BJ (cell line): ENCODE data around the gene DHRS3. TPM values are rescaled to one million over a fixed set of nuclear protein-coding genes. Genes with fewer than 3 reads are reported as not detected.

Experiments used
- CTCF ChIA-PET: fragments of 350-600 bp; formaldehyde crosslinking; extraction: SDS; loops from one replicate; lab custom pipeline; 2021; ENCODE audit warnings: antibody characterized with exemption, inconsistent platforms; lab: Yijun Ruan, JAX
- POLR2A ChIA-PET: fragments of 300-600 bp; sonication (Branson Sonifier 250); formaldehyde crosslinking; extraction: SDS; loops from one replicate; lab custom pipeline; 2021; ENCODE audit warnings: antibody characterized with exemption; lab: Charles Lee
- DNase-seq: peaks from one replicate; pipeline ENCODE4 v3.0.0-alpha.2; 2011; ENCODE audit warnings: low read depth
- H3K27me3 ChIP-seq: 2 replicates; pipeline ENCODE4 v1.6.0; 2011; ENCODE audit warnings: low read length; ENCODE audit not compliant: control insufficient read depth, insufficient read depth
- H3K36me3 ChIP-seq: 2 replicates; pipeline ENCODE4 v1.5.1; 2011; ENCODE audit warnings: low read length; ENCODE audit not compliant: control insufficient read depth, insufficient read depth
- H3K4me3 ChIP-seq: 2 replicates; pipeline ENCODE4 v1.5.1; 2011; ENCODE audit warnings: low read depth, mild to moderate bottlenecking, control low read depth, low read length
- CTCF ChIP-seq: IDR thresholded peaks from 2 replicates; pipeline ENCODE4 v1.5.1; 2011; ENCODE audit warnings: low read depth, mild to moderate bottlenecking, control low read depth, inconsistent platforms, low read length, moderate library complexity; ENCODE audit not compliant: insufficient read depth
- polyA plus RNA-seq: library from polyadenylated mRNA; depleted of rRNA; stranded (reverse); fragments of >200 nt; gene quantifications from 2 replicates; pipeline ENCODE4 v1.2.3, GENCODE V29; 2011

The DHRS3 gene
- polyA plus RNA-seq, 1 experiment, result 224 TPM

DNA sequence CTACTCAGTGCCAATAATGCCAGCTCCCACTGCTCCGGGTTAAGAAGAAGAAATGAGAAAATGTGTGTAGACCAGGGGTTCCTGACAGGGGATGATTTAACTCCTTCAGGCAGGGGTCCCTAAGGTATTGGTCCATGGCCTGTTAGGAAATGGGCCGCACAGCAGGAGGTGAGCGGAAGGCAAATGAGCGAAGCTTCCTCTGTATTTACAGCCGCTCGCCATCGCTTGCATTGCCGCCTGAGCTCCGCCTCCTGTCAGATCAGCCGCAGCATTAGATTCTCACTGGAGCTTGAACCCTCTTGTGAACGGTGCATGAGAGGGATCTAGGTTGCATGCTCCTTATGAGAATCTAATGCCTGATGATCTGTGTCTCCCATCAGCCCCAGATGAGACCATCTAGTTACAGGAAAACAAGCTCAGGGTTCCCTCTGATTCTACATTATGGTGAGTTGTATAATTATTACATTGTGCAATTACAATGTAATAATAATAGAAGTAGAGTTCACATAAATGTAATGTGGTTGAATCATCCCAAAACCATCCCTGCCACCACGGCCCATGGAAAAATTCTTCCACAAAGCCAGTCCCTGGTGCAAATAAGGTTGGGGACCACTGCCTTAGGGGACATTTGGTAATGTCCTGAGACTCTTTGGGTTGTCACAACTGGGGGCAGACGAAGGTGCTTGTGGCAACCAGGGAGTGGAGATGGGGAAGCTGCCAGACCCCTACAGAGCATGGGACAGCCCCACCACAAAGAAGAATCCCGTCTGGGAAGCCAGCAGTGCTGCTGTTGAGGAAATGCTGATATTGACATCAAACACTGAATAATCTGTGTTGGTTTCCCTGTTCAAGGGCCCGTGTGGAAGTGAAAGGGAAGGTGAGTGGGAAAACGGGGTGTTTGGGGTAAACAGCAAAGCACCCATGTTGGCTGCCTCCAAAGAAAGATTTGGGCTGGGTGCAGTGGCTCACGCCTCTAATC, 60.8 kb downstream of the DHRS3 start:
- ChIA-PET POLR2A (interaction anchor here (0.8 to 1.5 kb wide), 3 partner anchors 39 to 79 kb away, joined by 3 to 5 read pairs (median 3); no protein-coding TSS in a partner anchor), CTCF (interaction anchor here (0.8 to 1.9 kb wide), 5 partner anchors 8 to 243 kb away, joined by 3 to 6 read pairs (median 3); partner anchors contain the start of gene DHRS3)
- Histone ChIP-seq H3K27me3 (no peaks in the 10 kb centered on the region), H3K36me3 (no peaks in the 10 kb centered on the region), H3K4me3 (no peak overlapping the region)
- no peak for DNase-seq
- no peak for TF ChIP-seq CTCF

DNA sequence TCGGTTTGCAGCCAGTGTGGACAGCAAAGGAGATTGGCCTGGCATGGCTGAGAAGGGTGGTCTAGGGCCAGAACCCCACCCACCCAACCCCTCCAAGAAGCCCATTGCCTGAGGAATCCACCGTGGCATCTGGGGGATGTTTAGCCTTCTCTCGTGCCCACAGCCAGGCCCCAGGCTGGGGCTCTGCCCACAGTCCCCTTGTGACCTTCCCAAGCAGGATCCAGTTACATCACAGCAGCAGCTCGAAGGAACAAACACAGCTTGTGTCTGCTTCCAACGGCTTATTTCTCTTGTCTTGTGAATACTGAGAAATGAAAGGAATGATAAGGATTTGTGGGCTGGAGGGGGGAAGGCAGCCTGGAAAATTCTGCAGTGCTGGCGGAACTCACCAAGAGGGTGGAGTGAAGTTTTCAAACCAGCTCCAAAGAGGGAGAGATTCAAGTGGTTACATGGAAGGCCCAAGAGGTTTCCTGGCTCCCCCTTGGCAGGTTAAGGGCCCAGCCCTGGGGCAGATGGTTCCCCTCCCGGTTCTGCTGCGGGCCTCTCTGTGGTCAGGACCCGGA, 61.6 kb downstream of the DHRS3 start:
- H3K4me3 ChIP-seq, result no peak overlapping the region

GRCh38 chr1:12555411-12556367, 62.3 kb downstream of the DHRS3 start:
- CTCF ChIA-PET, result interaction anchor here (0.6 to 1.9 kb wide), 4 partner anchors 32 to 241 kb away, joined by 3 to 6 read pairs (median 4); partner anchors contain the start of gene DHRS3
- TF ChIP-seq CTCF, result no peak

More for the DNA sequence above, 61.6 kb downstream of the DHRS3 start:
- POLR2A ChIA-PET, result interaction anchor here (0.6 to 1.5 kb wide), 6 partner anchors 10 to 79 kb away, joined by 3 to 5 read pairs (median 3); no protein-coding TSS in a partner anchor
- H3K27me3 ChIP-seq, result no peaks in the 10 kb centered on the region
- no peaks in the 10 kb centered on the region for H3K36me3 ChIP-seq
- TF ChIP-seq CTCF, result no peak
- DNase-seq, result peak; percentile 94
- CTCF ChIA-PET, result interaction anchor here (0.8 to 1.9 kb wide), 4 partner anchors 38 to 242 kb away, joined by 3 to 6 read pairs (median 4); partner anchors contain the start of gene DHRS3

DNA sequence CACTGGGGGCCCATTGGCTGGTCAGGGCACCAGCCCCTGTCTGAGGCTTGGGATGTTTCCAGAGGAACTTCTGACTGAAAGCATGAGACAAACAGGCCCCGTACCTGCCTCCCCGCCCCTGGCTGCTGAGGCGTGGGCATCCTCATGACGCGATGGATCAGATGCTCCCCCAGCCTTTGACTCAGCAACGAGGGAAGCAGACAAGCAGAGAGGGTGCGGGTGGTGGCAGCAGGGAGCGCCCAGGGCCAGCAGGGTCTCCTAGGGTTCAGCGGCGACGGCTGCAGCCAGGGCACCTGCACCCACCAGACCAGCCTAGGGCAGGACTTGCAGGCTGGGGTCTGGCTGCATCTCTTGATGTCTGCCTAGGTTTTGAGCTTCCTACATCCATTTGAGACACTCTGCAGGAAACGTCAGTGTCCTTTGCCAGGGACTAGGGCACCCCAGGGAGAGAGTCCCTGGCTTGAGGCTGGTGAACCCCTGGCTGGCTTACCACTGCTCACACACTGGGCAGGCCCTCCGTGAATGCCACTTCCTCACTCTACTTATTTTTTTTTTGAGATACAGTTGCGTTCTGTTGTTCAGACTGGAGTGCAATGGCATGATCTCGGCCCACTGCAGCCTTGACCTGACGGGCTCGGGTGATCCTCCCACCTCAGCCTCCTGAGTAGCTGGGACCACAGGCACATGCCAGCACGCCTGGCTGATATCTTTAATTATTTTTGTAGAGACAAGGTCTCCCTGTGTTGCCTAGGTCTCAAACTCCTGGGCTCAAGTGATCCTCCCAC, 63.3 kb downstream of the DHRS3 start:
- no peak overlapping the region for H3K4me3 ChIP-seq
- TF ChIP-seq CTCF, result no peak
- no peaks in the 10 kb centered on the region for H3K36me3 ChIP-seq
- DNase-seq, result no peak
- ChIA-PET POLR2A (no interaction called here), CTCF (interaction anchor here (0.6 kb wide), 1 partner anchor 31 kb away, joined by 3 read pairs; no protein-coding TSS in a partner anchor)
- no peaks in the 10 kb centered on the region for H3K27me3 ChIP-seq

More at GRCh38 chr1:12555411-12556367, 62.3 kb downstream of the DHRS3 start:
- DNase-seq, result no peak
- POLR2A ChIA-PET, result interaction anchor here (0.6 to 1.5 kb wide), 6 partner anchors 10 to 78 kb away, joined by 3 to 5 read pairs (median 3); no protein-coding TSS in a partner anchor
- no peaks in the 10 kb centered on the region for H3K36me3 ChIP-seq
- H3K4me3 ChIP-seq, result no peak overlapping the region
- H3K27me3 ChIP-seq, result no peaks in the 10 kb centered on the region
